SK-N-SH (cell line): Measurements from ENCODE around the gene MMP8. TPM values are rescaled to one million over a fixed set of nuclear protein-coding genes. Genes with fewer than 3 reads are reported as not detected.

Experiments used
- CTCF ChIA-PET: fragments of 300-600, 350-600 bp; formaldehyde crosslinking; extraction: SDS; loops from one replicate; lab custom pipeline; 2021; lab: Yijun Ruan, JAX
- POLR2A ChIA-PET: fragments of 350-600 bp; sonication (Branson Sonifier 250); formaldehyde crosslinking; extraction: SDS; loops from one replicate; lab custom pipeline; 2020; ENCODE audit warnings: antibody characterized with exemption, inconsistent platforms; lab: Yijun Ruan, JAX
- DNase-seq: peaks from one replicate; pipeline ENCODE4 v3.0.0; 2012
- H2AFZ ChIP-seq: fragments of 200-600 bp; sonication (generic); 2 replicates; pipeline ENCODE4 v1.8.1; 2016; ENCODE audit warnings: antibody characterized with exemption, mild to moderate bottlenecking, low read depth
- H3F3A ChIP-seq: fragments of 200-600 bp; sonication (generic); replicated peaks from 2 replicates; pipeline ENCODE3; 2016; ENCODE audit warnings: antibody characterized with exemption, mild to moderate bottlenecking; ENCODE audit not compliant: insufficient read depth
- H3K27ac ChIP-seq, 2 experiments: fragments of 200-500 bp in 1 of 2; fragments of 200-600 bp in 1 of 2; sonication (Bioruptor generic) in 1 of 2; sonication (generic), shearing (Covaris generic) in 1 of 2; 2 replicates each; pipeline versions ENCODE4 v1.5.1 to v1.6.1; 2014 to 2016; ENCODE audit warnings: low read depth in 2 of 2, inconsistent platforms in 1 of 2, low read length in 1 of 2, mild to moderate bottlenecking in 1 of 2, mixed read lengths in 1 of 2
- H3K27me3 ChIP-seq: fragments of 200-600 bp; sonication (generic), shearing (Covaris generic); 2 replicates; pipeline ENCODE4 v1.6.1; 2016; ENCODE audit warnings: mixed run types; ENCODE audit not compliant: insufficient read depth
- H3K36me3 ChIP-seq, 2 experiments: fragments of 200-500 bp in 1 of 2; fragments of 200-600 bp in 1 of 2; sonication (Bioruptor generic) in 1 of 2; sonication (generic) in 1 of 2; replicated peaks in 1 of 2; 2 replicates each; pipeline versions ENCODE3 to v1.5.1; 2014 to 2016; ENCODE audit warnings: low read length in 1 of 2, mild to moderate bottlenecking in 1 of 2; ENCODE audit not compliant: insufficient read depth in 2 of 2, control insufficient read depth in 1 of 2
- H3K4me1 ChIP-seq, 2 experiments: fragments of 200-500 bp in 1 of 2; fragments of 200-600 bp in 1 of 2; sonication (Bioruptor generic) in 1 of 2; sonication (generic), shearing (Covaris generic) in 1 of 2; 2 replicates each; pipeline versions ENCODE4 v1.5.1 to v1.6.1; 2014 to 2016; ENCODE audit warnings: low read depth in 1 of 2, low read length in 1 of 2, mixed run types in 1 of 2; ENCODE audit not compliant: insufficient read depth in 2 of 2, control insufficient read depth in 1 of 2
- H3K4me2 ChIP-seq: fragments of 200-600 bp; sonication (generic), shearing (Covaris generic); 2 replicates; pipeline ENCODE4 v1.6.1; 2017; ENCODE audit warnings: mixed run types
- H3K4me3 ChIP-seq, 2 experiments: fragments of 200-500 bp in 1 of 2; fragments of 200-600 bp in 1 of 2; sonication (Bioruptor generic) in 1 of 2; sonication (generic), shearing (Covaris generic) in 1 of 2; 2 replicates each; pipeline versions ENCODE4 v1.5.1 to v1.8.1; 2014 to 2016; ENCODE audit warnings: low read depth in 2 of 2, inconsistent platforms in 1 of 2, low read length in 1 of 2, mild to moderate bottlenecking in 1 of 2, mixed read lengths in 1 of 2, moderate library complexity in 1 of 2
- H3K79me2 ChIP-seq: fragments of 200-600 bp; sonication (generic); 2 replicates; pipeline ENCODE4 v1.8.1; 2017; ENCODE audit warnings: mild to moderate bottlenecking; ENCODE audit not compliant: insufficient read depth
- H3K9ac ChIP-seq: fragments of 200-600 bp; sonication (generic); 2 replicates; pipeline ENCODE4 v1.6.1; 2017; ENCODE audit warnings: mixed run types
- H3K9me2 ChIP-seq: fragments of 200-600 bp; sonication (generic); 2 replicates; pipeline ENCODE4 v1.6.1; 2017; ENCODE audit warnings: mixed run types
- H3K9me3 ChIP-seq: fragments of 200-600 bp; sonication (generic); 2 replicates; pipeline ENCODE4 v1.6.1; 2017; ENCODE audit warnings: mixed run types, mild to moderate bottlenecking, moderate library complexity
- H4K20me1 ChIP-seq: fragments of 200-600 bp; sonication (generic); 2 replicates; pipeline ENCODE4 v1.6.1; 2017; ENCODE audit warnings: mild to moderate bottlenecking, mixed run types; ENCODE audit not compliant: insufficient read depth
- CHD2 ChIP-seq: fragments of 150-350 bp; IDR thresholded peaks from 2 replicates; pipeline ENCODE4 v1.6.1; 2018; ENCODE audit warnings: low read length; ENCODE audit not compliant: partially characterized antibody
- EP300 ChIP-seq, 2 experiments: IDR thresholded peaks; 2 replicates each; pipeline versions ENCODE4 v1.4.0 to v1.6.1; 2012; ENCODE audit warnings: borderline replicate concordance in 1 of 2, low read depth in 1 of 2, low read length in 1 of 2
- EZH2phosphoT487 ChIP-seq: fragments of 200-600 bp; sonication (generic); IDR thresholded peaks from 2 replicates; pipeline ENCODE4 v1.6.1; 2017; ENCODE audit warnings: low read depth, mixed run types, mild to moderate bottlenecking, antibody characterized with exemption, moderate library complexity, borderline replicate concordance
- FOSL2 ChIP-seq: IDR thresholded peaks from 2 replicates; pipeline ENCODE4 v1.4.0; 2012; ENCODE audit warnings: low read depth, mild to moderate bottlenecking, moderate library complexity, borderline replicate concordance
- FOXJ3 ChIP-seq: sonication (generic); formaldehyde crosslinking; IDR thresholded peaks from 2 replicates; pipeline ENCODE4 v1.5.1; 2020; ENCODE audit warnings: mild to moderate bottlenecking, missing genetic modification reagents
- GATA2 ChIP-seq: sonication (generic); formaldehyde crosslinking; IDR thresholded peaks from 2 replicates; pipeline ENCODE4 v1.5.0; 2020; ENCODE audit warnings: mild to moderate bottlenecking, missing genetic modification reagents
- JUND ChIP-seq: IDR thresholded peaks from 2 replicates; pipeline ENCODE4 v1.4.0; 2012
- MXI1 ChIP-seq: IDR thresholded peaks from 2 replicates; pipeline ENCODE4 v1.6.1; 2012; ENCODE audit warnings: mild to moderate bottlenecking, low read depth, low read length, improper control_type of control experiment
- POLR2AphosphoS5 ChIP-seq: IDR thresholded peaks from 2 replicates; pipeline ENCODE4 v1.6.1; 2012; ENCODE audit warnings: low read depth, low read length
- RFX5 ChIP-seq: IDR thresholded peaks from 2 replicates; pipeline ENCODE4 v1.6.1; 2012; ENCODE audit warnings: mild to moderate bottlenecking, improper control_type of control experiment, low read length
- RXRA ChIP-seq: IDR thresholded peaks from 2 replicates; pipeline ENCODE4 v1.4.0; 2012; ENCODE audit warnings: low read depth, mild to moderate bottlenecking, borderline replicate concordance
- SMC3 ChIP-seq: IDR thresholded peaks from 2 replicates; pipeline ENCODE4 v1.6.1; 2012; ENCODE audit warnings: low read depth, low read length, improper control_type of control experiment
- TAF1 ChIP-seq: IDR thresholded peaks from 2 replicates; pipeline ENCODE4 v1.6.1; 2012; ENCODE audit warnings: low read depth, mild to moderate bottlenecking, low read length, moderate library complexity, borderline replicate concordance
- TEAD4 ChIP-seq: IDR thresholded peaks from 2 replicates; pipeline ENCODE4 v1.4.0; 2012; ENCODE audit warnings: mild to moderate bottlenecking, borderline replicate concordance; ENCODE audit not compliant: insufficient read depth
- USF1 ChIP-seq: IDR thresholded peaks from 2 replicates; pipeline ENCODE4 v1.4.0; 2012; ENCODE audit warnings: low read depth, borderline replicate concordance
- ZBTB33 ChIP-seq: IDR thresholded peaks from 2 replicates; pipeline ENCODE4 v1.4.0; 2012; ENCODE audit warnings: low read depth, borderline replicate concordance
- WGBS: methylation state at CpG from one replicate; pipeline ENCODE4 v1.1.6; 2017; ENCODE audit warnings: low lambda C conversion rate; 5-methylcytosine and 5-hydroxymethylcytosine counted together
- polyA plus RNA-seq, 3 experiments: library from polyadenylated mRNA; depleted of rRNA; stranded (reverse); fragments of >200 nt; gene quantifications; 2 replicates each; pipeline ENCODE4 v1.2.3, GENCODE V29; 2012
- TF ChIP-seq, protein P1 (sequence below): fragments of 200-600 bp; sonication (generic); IDR thresholded peaks from 2 replicates; pipeline ENCODE4 v1.6.1; 2017; ENCODE audit warnings: antibody characterized with exemption, mild to moderate bottlenecking, moderate library complexity
- TF ChIP-seq, protein P2 (sequence below): IDR thresholded peaks from 2 replicates; pipeline ENCODE4; 2012
- TF ChIP-seq, protein P3 (sequence below): IDR thresholded peaks from 2 replicates; pipeline ENCODE4 v1.4.0; 2012; ENCODE audit warnings: low read depth
- TF ChIP-seq, protein P4 (sequence below): fragments of 150-350 bp; IDR thresholded peaks from 2 replicates; pipeline ENCODE4 v1.6.1; 2016; ENCODE audit warnings: mild to moderate bottlenecking, low read depth, low read length

The MMP8 gene
- polyA plus RNA-seq, 1 of the 3 experiments (the other 2 are of a cell fraction): 0.07 TPM

GRCh38 chr11:102722821-102723220, 1.9 kb downstream of the MMP8 start:
- TF ChIP-seq FOSL2: no peak
- no peak for TF ChIP-seq JUND
- H3K79me2 ChIP-seq: no peaks in the 10 kb centered on the region
- no peaks in the 10 kb centered on the region for H3K9me2 ChIP-seq
- no peak overlapping the region for H3K4me3 ChIP-seq
- no peak for DNase-seq
- no peaks in the 10 kb centered on the region; the same call in 1 of the 2 replicates for H3K27me3 ChIP-seq
- H3K4me2 ChIP-seq: no peak overlapping the region
- H3K9me3 ChIP-seq: no peaks in the 10 kb centered on the region
- no peak overlapping the region for H2AFZ ChIP-seq
- no peaks in the 10 kb centered on the region for H3K4me1 ChIP-seq
- H3K9ac ChIP-seq: no peak overlapping the region
- CTCF ChIA-PET: no interaction called here
- H3F3A ChIP-seq: peaks cover 3% of the 10 kb centered on the region
- POLR2A ChIA-PET: no interaction called here
- no peaks in the 10 kb centered on the region for H3K36me3 ChIP-seq
- no peaks in the 10 kb centered on the region for H4K20me1 ChIP-seq
- H3K27ac ChIP-seq: no peak overlapping the region

DNA sequence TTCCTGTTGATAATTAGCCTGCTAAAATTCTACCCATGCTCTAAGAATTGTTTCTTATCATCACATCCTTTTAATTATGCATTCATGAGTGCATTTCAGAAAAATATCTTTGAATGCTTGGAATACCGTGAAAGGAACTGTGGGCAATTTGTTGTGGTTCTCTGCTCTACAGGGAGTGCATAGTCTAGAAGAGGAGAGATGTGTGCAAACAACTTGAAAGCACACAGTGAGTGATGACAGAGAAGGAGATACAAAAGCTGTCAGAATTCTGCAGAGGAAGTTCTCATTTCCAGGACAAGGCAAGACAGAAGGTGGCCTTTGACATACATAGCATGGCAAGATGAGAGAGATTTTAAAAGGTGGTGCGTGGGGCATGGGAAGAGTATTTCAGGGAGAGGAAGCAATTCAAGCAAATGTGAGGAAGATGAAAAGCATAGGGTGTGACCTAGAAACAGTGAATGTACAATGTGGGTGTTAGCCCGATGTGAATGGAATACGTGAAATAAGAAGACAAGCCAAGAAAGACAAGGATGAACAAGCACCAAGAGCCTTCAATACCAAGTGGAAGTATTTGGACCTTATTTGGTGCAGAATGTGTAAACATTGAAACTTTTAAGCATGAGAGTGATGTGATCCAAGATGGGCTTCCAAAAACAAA, 5.0 kb downstream of the MMP8 start:
- no peaks in the 10 kb centered on the region for H3F3A ChIP-seq
- H3K79me2 ChIP-seq: no peaks in the 10 kb centered on the region
- H3K9ac ChIP-seq: no peak overlapping the region
- H3K27ac ChIP-seq: no peak overlapping the region
- CTCF ChIA-PET: no interaction called here
- TF ChIP-seq RFX5: no peak
- no peak for TF ChIP-seq POLR2AphosphoS5
- no peak for TF ChIP-seq FOSL2
- TF ChIP-seq, protein P1, sequence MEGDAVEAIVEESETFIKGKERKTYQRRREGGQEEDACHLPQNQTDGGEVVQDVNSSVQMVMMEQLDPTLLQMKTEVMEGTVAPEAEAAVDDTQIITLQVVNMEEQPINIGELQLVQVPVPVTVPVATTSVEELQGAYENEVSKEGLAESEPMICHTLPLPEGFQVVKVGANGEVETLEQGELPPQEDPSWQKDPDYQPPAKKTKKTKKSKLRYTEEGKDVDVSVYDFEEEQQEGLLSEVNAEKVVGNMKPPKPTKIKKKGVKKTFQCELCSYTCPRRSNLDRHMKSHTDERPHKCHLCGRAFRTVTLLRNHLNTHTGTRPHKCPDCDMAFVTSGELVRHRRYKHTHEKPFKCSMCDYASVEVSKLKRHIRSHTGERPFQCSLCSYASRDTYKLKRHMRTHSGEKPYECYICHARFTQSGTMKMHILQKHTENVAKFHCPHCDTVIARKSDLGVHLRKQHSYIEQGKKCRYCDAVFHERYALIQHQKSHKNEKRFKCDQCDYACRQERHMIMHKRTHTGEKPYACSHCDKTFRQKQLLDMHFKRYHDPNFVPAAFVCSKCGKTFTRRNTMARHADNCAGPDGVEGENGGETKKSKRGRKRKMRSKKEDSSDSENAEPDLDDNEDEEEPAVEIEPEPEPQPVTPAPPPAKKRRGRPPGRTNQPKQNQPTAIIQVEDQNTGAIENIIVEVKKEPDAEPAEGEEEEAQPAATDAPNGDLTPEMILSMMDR: no peak
- TF ChIP-seq RXRA: no peak
- no peak for TF ChIP-seq SMC3
- TF ChIP-seq, protein P2, sequence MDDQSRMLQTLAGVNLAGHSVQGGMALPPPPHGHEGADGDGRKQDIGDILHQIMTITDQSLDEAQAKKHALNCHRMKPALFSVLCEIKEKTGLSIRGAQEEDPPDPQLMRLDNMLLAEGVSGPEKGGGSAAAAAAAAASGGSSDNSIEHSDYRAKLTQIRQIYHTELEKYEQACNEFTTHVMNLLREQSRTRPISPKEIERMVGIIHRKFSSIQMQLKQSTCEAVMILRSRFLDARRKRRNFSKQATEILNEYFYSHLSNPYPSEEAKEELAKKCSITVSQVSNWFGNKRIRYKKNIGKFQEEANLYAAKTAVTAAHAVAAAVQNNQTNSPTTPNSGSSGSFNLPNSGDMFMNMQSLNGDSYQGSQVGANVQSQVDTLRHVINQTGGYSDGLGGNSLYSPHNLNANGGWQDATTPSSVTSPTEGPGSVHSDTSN: no peak
- TF ChIP-seq ZBTB33: no peak
- no peak for TF ChIP-seq TAF1
- no peak for TF ChIP-seq FOXJ3 (CRISPR knock-in tag)
- TF ChIP-seq MXI1: no peak
- TF ChIP-seq TEAD4: no peak
- no peak for TF ChIP-seq JUND
- no peak for TF ChIP-seq EP300 (IDR thresholded peaks at IDR 0.05; ENCODE audit: borderline replicate concordance in 1 of 2, low read depth in 1 of 2, low read length in 1 of 2)
- no peak for TF ChIP-seq USF1
- TF ChIP-seq, protein P3, sequence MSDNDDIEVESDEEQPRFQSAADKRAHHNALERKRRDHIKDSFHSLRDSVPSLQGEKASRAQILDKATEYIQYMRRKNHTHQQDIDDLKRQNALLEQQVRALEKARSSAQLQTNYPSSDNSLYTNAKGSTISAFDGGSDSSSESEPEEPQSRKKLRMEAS: no peak
- TF ChIP-seq GATA2 (CRISPR knock-in tag): no peak
- no peak for TF ChIP-seq EZH2phosphoT487
- TF ChIP-seq CHD2: no peak
- TF ChIP-seq, protein P4, sequence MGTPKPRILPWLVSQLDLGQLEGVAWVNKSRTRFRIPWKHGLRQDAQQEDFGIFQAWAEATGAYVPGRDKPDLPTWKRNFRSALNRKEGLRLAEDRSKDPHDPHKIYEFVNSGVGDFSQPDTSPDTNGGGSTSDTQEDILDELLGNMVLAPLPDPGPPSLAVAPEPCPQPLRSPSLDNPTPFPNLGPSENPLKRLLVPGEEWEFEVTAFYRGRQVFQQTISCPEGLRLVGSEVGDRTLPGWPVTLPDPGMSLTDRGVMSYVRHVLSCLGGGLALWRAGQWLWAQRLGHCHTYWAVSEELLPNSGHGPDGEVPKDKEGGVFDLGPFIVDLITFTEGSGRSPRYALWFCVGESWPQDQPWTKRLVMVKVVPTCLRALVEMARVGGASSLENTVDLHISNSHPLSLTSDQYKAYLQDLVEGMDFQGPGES: no peak
- TF ChIP-seq, all 33 proteins: peak for 0
- Histone ChIP-seq H4K20me1 (no peaks in the 10 kb centered on the region), H3K9me2 (no peaks in the 10 kb centered on the region), H3K4me1 (no peaks in the 10 kb centered on the region), H3K27me3 (no peaks in the 10 kb centered on the region; the same call in 1 of the 2 replicates), H3K9me3 (no peaks in the 10 kb centered on the region), H2AFZ (no peak overlapping the region), H3K4me3 (no peak overlapping the region), H3K36me3 (no peaks in the 10 kb centered on the region), H3K4me2 (no peak overlapping the region)
- DNase-seq: no peak
- POLR2A ChIA-PET: no interaction called here
- WGBS: 12% methylated on average over 4 of the region's 4 CpGs
